Measurements from ENCODE around the gene KIAA0319L.

GRCh38 chr1:35486858-35487408 is 70.3 kb downstream of the KIAA0319L start:
- TF ChIP-seq POLR2A (IDR thresholded peaks at IDR 0.05; ENCODE audit: low read depth, low read length), result no peak
- TF ChIP-seq POLR2AphosphoS5 (IDR thresholded peaks at IDR 0.05; ENCODE audit: low read depth, low read length), result no peak
